Stimulated activated CD8-positive, alpha-beta memory T cell treated with anti-CD3 and anti-CD28 coated beads, Interleukin-4, amount 100 ng/mL, for 4 hours (primary cell): ENCODE results near the gene LPIN1.
A peak's percentile ranks its signal among the peaks of the same experiment; 100 is the strongest.
"Not testable (repeated sequence)": the region's sequence is repeated elsewhere in the genome, so short reads cannot be mapped to it uniquely, and the experiment has no call there.

Experiments used
- DNase-seq, 2 donors: peaks; one replicate each; pipeline ENCODE4 v3.0.0-alpha.2; 2020; ENCODE audit warnings: low read depth in 2 of 2, low spot score in 1 of 2

LPIN1 gene

GRCh38 chr2:11831415-11831814, 85.0 kb downstream of the LPIN1 start:
- no peak for DNase-seq

- DNase-seq, result no peak
Observed at GRCh38 chr2:11832531-11832930, 86.1 kb downstream of the LPIN1 start.

GRCh38 chr2:11833601-11834000, 87.2 kb downstream of the LPIN1 start:
- no peak for DNase-seq

DNA sequence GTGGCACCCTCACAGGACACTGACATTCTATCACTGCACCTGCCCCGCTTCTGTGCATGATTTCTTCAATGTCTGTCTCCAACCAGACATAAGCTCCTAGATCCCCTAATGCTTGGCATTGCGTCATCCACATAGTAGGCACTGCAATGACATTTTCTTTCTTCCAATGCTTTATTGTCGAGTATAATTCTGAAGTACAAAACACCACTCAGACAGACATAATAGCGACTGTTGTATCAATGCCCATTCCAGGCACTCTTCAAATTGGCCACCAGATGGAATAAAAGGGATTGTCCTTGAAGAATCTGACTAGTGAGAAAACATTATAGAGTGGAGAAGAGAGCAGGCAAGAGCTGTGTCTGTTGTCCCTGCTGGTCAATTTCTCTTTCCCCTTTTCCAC, 89.0 kb downstream of the LPIN1 start:
- DNase-seq, result no peak

GRCh38 chr2:11836647-11837219, 90.3 kb downstream of the LPIN1 start:
- DNase-seq, result no peak

DNA sequence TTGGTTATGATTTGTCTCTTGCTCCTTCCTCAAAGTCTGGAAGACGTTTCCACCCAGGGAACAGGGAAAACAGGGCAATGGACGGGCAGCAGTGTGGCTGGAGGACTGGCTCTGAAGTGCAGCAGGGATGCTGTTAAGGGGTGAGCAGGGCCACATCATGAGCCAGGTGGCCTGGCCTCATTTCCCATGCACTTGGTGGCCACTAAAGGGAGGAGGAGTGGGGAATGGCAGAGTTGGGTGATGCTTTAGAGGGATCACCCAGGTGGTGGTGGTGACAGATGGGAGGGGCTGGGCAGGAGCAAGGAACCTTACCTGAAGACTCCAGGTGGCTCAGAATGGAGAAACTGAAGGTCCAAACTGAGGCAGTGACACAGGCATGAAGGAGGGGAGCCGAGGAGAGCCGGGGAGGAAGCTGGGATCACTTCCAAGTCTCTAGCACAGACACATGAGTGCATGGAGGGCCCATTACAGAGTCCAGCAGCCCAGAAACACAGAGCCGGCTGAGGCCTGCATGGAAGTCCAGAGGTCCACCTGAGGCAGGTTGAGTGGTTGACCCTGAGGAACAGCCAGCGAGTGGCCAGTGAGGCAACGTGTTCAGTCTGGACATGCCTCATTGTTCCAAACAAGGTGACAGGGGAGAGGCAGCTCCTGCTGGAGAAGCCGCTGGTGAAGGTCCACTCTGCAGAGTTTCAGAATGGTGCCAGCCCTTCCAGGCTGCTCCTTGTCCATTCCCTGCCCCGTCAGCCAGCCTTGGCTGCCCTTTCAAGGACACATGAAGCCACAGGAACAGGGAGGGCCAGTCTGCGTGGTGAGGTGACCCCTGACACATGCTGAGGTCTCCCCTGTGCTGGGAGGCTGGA, 91.7 kb downstream of the LPIN1 start:
- no peak for DNase-seq

DNA sequence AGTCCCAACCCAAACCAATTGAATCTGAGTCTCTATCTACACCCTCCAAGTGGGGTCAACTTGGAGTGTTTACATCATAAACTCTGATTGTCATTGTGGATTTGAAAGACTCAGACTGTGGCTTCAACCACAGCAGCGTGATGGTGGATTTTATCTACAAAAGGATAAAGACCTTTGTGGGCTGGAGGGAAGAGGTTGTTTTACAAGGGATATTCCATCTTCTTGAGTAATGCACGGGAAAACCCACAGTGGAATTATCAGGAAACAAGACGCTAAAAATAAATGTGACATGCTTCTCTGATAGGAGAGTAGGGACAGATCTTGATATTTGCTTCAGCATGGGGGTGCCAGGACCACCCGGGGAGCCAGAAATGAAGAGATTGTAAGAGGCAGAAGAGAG, 93.5 kb downstream of the LPIN1 start:
- DNase-seq, result no peak

DNA sequence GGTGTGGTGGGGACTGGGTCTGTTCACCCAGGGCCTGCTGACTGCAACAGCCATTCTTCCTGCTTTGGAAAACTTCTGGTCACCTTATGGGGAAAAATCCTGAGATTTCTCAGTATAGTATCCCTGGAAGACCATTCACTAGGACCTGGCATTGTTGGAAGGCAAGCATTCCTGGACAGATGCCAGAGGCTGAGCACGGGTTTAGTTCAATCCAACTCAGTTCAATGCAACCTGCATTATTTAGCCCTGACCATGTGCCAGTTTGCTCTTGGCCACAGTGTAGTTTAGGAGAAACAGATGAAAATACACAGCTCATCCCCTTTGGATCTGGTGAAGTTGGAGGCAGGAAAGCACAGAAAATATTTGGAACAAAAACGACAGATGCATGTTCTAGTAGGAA, 95.9 kb downstream of the LPIN1 start:
- no peak for DNase-seq

GRCh38 chr2:11844798-11845197, 98.4 kb downstream of the LPIN1 start:
- not testable (repeated sequence) for DNase-seq

GRCh38 chr2:11847935-11848334, 101.5 kb downstream of the LPIN1 start:
- DNase-seq, result not testable (repeated sequence)

DNA sequence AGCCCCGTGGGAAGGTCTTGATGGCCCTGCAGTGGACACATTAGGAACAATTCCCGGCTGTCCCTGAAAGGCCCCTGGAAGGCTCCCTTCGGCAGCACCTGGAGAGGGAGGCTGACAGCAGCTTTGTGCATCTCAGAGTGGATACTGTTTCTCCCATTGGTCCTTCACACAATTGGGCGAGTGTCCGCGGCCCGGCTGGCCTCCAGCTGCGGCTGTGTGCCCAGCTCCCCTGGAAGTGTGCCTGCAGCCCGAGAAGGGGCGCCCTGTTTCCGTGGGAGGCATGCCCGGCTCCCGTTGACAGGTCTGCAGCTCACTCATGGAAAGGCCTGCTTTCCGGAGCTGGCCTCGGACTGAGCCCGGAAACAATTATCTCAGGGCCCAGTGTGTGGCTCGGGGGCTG, 103.7 kb downstream of the LPIN1 start:
- no peak for DNase-seq

- DNase-seq, result no peak
Observed at GRCh38 chr2:11852526-11853196, 106.2 kb downstream of the LPIN1 start.

DNA sequence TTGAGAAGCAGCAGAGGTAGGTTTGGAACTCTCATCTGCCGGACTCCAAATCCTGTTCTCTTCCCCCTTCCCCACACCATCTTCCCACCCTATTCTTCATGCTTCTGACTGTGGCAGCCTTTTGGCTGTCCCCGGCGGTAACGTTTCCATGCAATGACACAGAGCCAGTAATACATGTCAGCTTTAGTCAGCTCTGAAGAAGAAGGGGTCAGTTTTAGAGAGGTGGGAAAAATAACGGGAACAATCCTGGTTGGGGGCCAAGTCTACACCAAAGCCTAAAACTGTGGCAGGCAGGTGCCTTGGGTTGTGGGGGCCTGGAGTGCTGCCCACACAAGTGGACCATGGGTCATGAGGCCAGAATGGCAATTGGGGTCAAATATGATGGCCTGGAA, 106.8 kb downstream of the LPIN1 start:
- no peak for DNase-seq

- DNase-seq, result no peak
Observed at GRCh38 chr2:11855064-11855760, 108.8 kb downstream of the LPIN1 start.

DNA sequence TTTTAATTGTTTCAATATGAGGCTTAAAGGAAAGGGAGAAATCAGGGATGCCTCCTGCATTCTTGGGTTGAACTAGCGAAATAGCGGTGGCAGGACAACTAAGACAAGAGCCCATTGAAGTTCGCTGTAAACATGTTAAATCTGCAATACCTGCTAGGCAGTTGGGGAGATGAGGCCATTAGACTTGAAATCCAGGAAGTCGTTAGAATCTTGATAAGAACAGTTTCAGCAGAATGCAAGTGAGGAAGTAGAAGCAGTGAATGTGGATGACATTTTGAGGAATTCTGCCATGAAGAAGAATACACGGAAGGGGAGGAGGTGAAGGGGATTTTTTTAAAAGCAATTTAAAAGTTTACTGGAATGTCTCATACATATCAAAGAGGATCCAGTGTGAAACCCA, 109.7 kb downstream of the LPIN1 start:
- no peak for DNase-seq

DNA sequence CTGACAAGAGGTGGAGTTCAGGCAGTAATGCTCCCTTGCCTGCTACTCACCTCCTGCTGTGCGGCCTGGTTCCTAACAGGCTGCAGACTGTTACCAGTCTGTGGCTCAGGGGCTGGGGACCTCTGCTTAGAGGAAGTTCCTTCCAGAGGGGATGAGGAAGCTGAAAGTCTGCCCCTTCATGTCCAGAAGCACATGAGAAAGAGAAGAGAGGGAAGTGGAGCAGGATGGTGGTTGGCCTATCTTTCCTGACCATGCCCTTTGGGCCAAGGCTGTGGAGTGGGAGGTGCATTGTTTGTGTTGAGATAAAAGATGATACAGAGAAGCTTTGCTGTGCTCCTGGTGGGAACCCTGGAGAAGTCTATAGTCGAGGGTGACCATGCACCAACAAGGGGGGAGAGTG, 112.5 kb downstream of the LPIN1 start:
- DNase-seq, result no peak

GRCh38 chr2:11859975-11860374, 113.5 kb downstream of the LPIN1 start:
- DNase-seq, result not testable (repeated sequence)

- no peak for DNase-seq
Observed at GRCh38 chr2:11861044-11861443, 114.6 kb downstream of the LPIN1 start.

DNA sequence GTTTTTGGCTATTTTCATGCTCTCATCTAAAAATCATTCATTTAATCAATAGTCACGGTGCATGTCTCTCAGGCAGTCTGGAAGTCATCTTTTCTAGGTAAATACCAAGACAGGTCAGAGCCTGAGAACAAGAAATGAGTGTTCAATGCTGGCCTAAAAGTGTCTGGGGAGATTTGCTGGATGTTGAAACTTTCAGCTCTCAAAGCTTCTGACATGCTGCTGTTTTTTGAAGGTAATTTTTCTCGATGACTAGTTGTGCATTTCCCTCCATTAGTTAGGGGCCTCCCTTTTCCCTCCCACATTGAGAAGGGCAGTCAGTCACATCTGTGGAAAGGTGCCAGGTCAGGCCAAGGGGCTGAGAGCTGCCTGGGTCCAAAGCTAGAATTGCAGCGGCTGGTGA, 115.6 kb downstream of the LPIN1 start:
- no peak for DNase-seq

DNA sequence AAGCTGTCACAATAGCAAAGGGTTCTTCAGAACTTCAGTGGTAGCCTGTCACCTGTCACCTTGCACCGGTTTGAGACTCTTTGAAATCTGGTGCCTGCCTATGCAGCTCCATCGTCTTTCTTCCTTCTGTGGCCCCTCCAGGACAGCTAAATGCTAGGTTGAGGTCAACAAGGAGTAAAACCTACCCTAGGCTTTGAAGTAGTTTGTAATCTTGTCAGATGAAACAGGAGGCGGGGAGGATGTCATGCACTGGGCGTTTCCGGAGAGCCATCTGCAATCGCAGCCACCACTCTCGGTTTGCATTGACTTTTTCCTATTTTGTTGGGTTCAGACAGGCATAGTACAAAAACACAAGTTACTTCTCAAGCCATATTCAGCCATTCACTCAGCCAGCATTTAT, 116.7 kb downstream of the LPIN1 start:
- no peak for DNase-seq

DNA sequence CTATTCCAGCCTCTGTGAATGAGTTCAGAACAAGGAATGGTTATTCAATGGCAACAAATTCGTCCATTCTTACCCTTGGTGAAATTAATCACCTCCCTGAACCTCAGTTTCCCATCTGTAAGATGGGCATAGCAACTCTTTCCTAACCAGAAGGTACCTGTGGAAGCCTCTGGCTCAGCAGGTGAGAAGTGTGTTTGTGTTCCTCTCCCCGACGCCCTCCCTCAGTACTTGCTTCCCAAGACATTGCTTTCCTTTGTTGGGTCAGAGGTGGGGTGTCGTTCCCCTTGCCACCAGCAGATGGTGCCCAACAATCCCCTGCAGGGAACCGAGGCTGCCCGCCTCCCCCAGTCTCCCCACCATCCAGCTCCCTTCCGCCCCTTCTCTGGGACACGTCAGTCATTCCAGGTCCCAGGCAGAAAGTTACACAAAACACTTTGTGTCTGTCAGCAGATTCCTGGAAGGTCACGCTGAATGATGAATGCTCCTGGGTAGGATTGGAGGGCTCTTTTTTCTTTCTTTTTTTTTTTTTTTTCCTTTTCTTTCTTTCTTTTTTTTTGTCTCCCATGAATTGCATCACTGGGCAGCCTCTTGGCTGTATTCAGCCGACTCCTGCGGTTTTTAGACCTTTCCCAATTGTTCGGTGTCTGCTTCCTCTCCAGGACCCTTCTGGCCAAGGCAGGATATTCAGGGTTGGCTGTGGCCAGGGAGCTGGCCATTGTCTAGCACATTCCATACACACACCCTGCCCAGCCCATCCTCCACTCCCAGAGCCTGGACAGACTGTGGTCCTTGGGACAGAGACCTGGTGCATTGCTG, 117.3 kb downstream of the LPIN1 start:
- peak; percentile 46 to 48 for DNase-seq
